Dendritic cell treated with granulocyte-macrophage colony-stimulating factor and Interleukin-4, amounts not matched to agents 40 ng/mL and 50 ng/mL, for 4 days (primary cell): ENCODE data around the gene ROBO1.

Source experiments
- H3K27ac Mint-ChIP-seq: one replicate; pipeline ENCODE4 v1.8.0; 2022; ENCODE audit warnings: mild to moderate bottlenecking, mixed read lengths
- H3K27me3 Mint-ChIP-seq: one replicate; pipeline ENCODE4 v1.8.0; 2022; ENCODE audit warnings: mild to moderate bottlenecking, mixed read lengths
- H3K36me3 Mint-ChIP-seq: one replicate; pipeline ENCODE4 v1.8.0; 2022; ENCODE audit warnings: low read depth, mixed read lengths
- H3K4me1 Mint-ChIP-seq: one replicate; pipeline ENCODE4 v1.8.0; 2022; ENCODE audit warnings: low read depth, mixed read lengths
- H3K4me3 Mint-ChIP-seq: one replicate; pipeline ENCODE4 v1.8.0; 2022; ENCODE audit warnings: mild to moderate bottlenecking, moderate library complexity, mixed read lengths
- H3K9me3 Mint-ChIP-seq: one replicate; pipeline ENCODE4 v1.8.0; 2022; ENCODE audit warnings: mixed read lengths
- intact Hi-C: fragments of 100-400 bp; cut with micrococcal nuclease; formaldehyde crosslinking; loops from one replicate; pipeline ENCODE4 v1.15.0; 2022

Gene ROBO1

GRCh38 chr3:78913711-78914110 is 854.1 kb downstream of the ROBO1 start:
- intact Hi-C loops = no loop called here
- Mint-ChIP-seq H3K36me3 (no peaks in the 10 kb centered on the region), H3K9me3 (no peaks in the 10 kb centered on the region)

GRCh38 chr3:78912687-78913086 is 855.1 kb downstream of the ROBO1 start:
- Mint-ChIP-seq H3K36me3 (no peaks in the 10 kb centered on the region), H3K9me3 (no peaks in the 10 kb centered on the region), H3K4me3 (no peak overlapping the region), H3K27ac (no peak overlapping the region), H3K4me1 (no peaks in the 10 kb centered on the region), H3K27me3 (no peaks in the 10 kb centered on the region)
- intact Hi-C loops = no loop called here

More at GRCh38 chr3:78913711-78914110, 854.1 kb downstream of the ROBO1 start:
- H3K4me3 Mint-ChIP-seq = no peak overlapping the region
- no peaks in the 10 kb centered on the region for H3K4me1 Mint-ChIP-seq
- no peak overlapping the region for H3K27ac Mint-ChIP-seq
- no peaks in the 10 kb centered on the region for H3K27me3 Mint-ChIP-seq

GRCh38 chr3:78912259-78912658 is 855.5 kb downstream of the ROBO1 start:
- intact Hi-C loops = no loop called here
- H3K27ac Mint-ChIP-seq = no peak overlapping the region
- H3K36me3 Mint-ChIP-seq = no peaks in the 10 kb centered on the region
- H3K9me3 Mint-ChIP-seq = no peaks in the 10 kb centered on the region
- H3K4me3 Mint-ChIP-seq = no peak overlapping the region
- H3K4me1 Mint-ChIP-seq = no peaks in the 10 kb centered on the region
- H3K27me3 Mint-ChIP-seq = no peaks in the 10 kb centered on the region

GRCh38 chr3:78911394-78911793 is 856.4 kb downstream of the ROBO1 start:
- Mint-ChIP-seq H3K27me3 (no peaks in the 10 kb centered on the region), H3K4me1 (no peaks in the 10 kb centered on the region), H3K36me3 (no peaks in the 10 kb centered on the region), H3K27ac (no peak overlapping the region), H3K4me3 (no peak overlapping the region), H3K9me3 (no peaks in the 10 kb centered on the region)
- intact Hi-C loops = no loop called here

- intact Hi-C loops = no loop called here
- no peaks in the 10 kb centered on the region for H3K4me1 Mint-ChIP-seq
- no peaks in the 10 kb centered on the region for H3K36me3 Mint-ChIP-seq
- no peaks in the 10 kb centered on the region for H3K27me3 Mint-ChIP-seq
- no peak overlapping the region for H3K27ac Mint-ChIP-seq
- H3K9me3 Mint-ChIP-seq = no peaks in the 10 kb centered on the region
- no peak overlapping the region for H3K4me3 Mint-ChIP-seq
These were observed 859.6 kb downstream of the ROBO1 start for GRCh38 chr3:78908236-78908635.

- no peak overlapping the region for H3K27ac Mint-ChIP-seq
- no peaks in the 10 kb centered on the region for H3K27me3 Mint-ChIP-seq
- intact Hi-C loops = no loop called here
These were observed 860.4 kb downstream of the ROBO1 start for GRCh38 chr3:78907367-78907766.

GRCh38 chr3:78906930-78907329 is 860.9 kb downstream of the ROBO1 start:
- H3K27ac Mint-ChIP-seq = no peak overlapping the region
- no peaks in the 10 kb centered on the region for H3K9me3 Mint-ChIP-seq
- H3K4me1 Mint-ChIP-seq = no peaks in the 10 kb centered on the region
- no peak overlapping the region for H3K4me3 Mint-ChIP-seq
- H3K27me3 Mint-ChIP-seq = no peaks in the 10 kb centered on the region
- no peaks in the 10 kb centered on the region for H3K36me3 Mint-ChIP-seq
- intact Hi-C loops = no loop called here

More at GRCh38 chr3:78907367-78907766, 860.4 kb downstream of the ROBO1 start:
- no peaks in the 10 kb centered on the region for H3K36me3 Mint-ChIP-seq
- no peaks in the 10 kb centered on the region for H3K9me3 Mint-ChIP-seq
- H3K4me3 Mint-ChIP-seq = no peak overlapping the region
- no peaks in the 10 kb centered on the region for H3K4me1 Mint-ChIP-seq

GRCh38 chr3:78906245-78906644 is 861.6 kb downstream of the ROBO1 start:
- H3K9me3 Mint-ChIP-seq = no peaks in the 10 kb centered on the region

GRCh38 chr3:78905700-78906099 is 862.1 kb downstream of the ROBO1 start:
- no peak overlapping the region for H3K27ac Mint-ChIP-seq
- H3K9me3 Mint-ChIP-seq = no peaks in the 10 kb centered on the region
- intact Hi-C loops = no loop called here
- no peaks in the 10 kb centered on the region for H3K27me3 Mint-ChIP-seq
- H3K4me1 Mint-ChIP-seq = no peaks in the 10 kb centered on the region
- H3K4me3 Mint-ChIP-seq = no peak overlapping the region
- H3K36me3 Mint-ChIP-seq = no peaks in the 10 kb centered on the region

More at GRCh38 chr3:78906245-78906644, 861.6 kb downstream of the ROBO1 start:
- Mint-ChIP-seq H3K4me3 (no peak overlapping the region), H3K4me1 (no peaks in the 10 kb centered on the region), H3K27ac (no peak overlapping the region), H3K36me3 (no peaks in the 10 kb centered on the region), H3K27me3 (no peaks in the 10 kb centered on the region)
- intact Hi-C loops = no loop called here

- H3K27me3 Mint-ChIP-seq = no peaks in the 10 kb centered on the region
- no peaks in the 10 kb centered on the region for H3K4me1 Mint-ChIP-seq
- H3K9me3 Mint-ChIP-seq = no peaks in the 10 kb centered on the region
- H3K36me3 Mint-ChIP-seq = no peaks in the 10 kb centered on the region
- no peak overlapping the region for H3K27ac Mint-ChIP-seq
- no peak overlapping the region for H3K4me3 Mint-ChIP-seq
- intact Hi-C loops = no loop called here
These were observed 866.3 kb downstream of the ROBO1 start for GRCh38 chr3:78901544-78901943.

GRCh38 chr3:78900880-78901279 is 866.9 kb downstream of the ROBO1 start:
- no peaks in the 10 kb centered on the region for H3K27me3 Mint-ChIP-seq
- intact Hi-C loops = no loop called here
- H3K36me3 Mint-ChIP-seq = no peaks in the 10 kb centered on the region
- no peak overlapping the region for H3K27ac Mint-ChIP-seq
- no peaks in the 10 kb centered on the region for H3K9me3 Mint-ChIP-seq
- H3K4me1 Mint-ChIP-seq = no peaks in the 10 kb centered on the region
- no peak overlapping the region for H3K4me3 Mint-ChIP-seq

GRCh38 chr3:78900426-78900825 is 867.4 kb downstream of the ROBO1 start:
- H3K36me3 Mint-ChIP-seq = no peaks in the 10 kb centered on the region
- no peak overlapping the region for H3K4me3 Mint-ChIP-seq
- H3K4me1 Mint-ChIP-seq = no peaks in the 10 kb centered on the region
- no peaks in the 10 kb centered on the region for H3K27me3 Mint-ChIP-seq
- no peak overlapping the region for H3K27ac Mint-ChIP-seq
- H3K9me3 Mint-ChIP-seq = no peaks in the 10 kb centered on the region
- intact Hi-C loops = no loop called here

GRCh38 chr3:78895528-78895927 is 872.3 kb downstream of the ROBO1 start:
- Mint-ChIP-seq H3K27me3 (no peaks in the 10 kb centered on the region), H3K9me3 (no peaks in the 10 kb centered on the region), H3K36me3 (no peaks in the 10 kb centered on the region), H3K27ac (no peak overlapping the region), H3K4me3 (no peak overlapping the region), H3K4me1 (no peaks in the 10 kb centered on the region)
- intact Hi-C loops = no loop called here

GRCh38 chr3:78894787-78895186 is 873.0 kb downstream of the ROBO1 start:
- H3K4me1 Mint-ChIP-seq = no peaks in the 10 kb centered on the region
- no peak overlapping the region for H3K4me3 Mint-ChIP-seq
- H3K27ac Mint-ChIP-seq = no peak overlapping the region
- H3K36me3 Mint-ChIP-seq = no peaks in the 10 kb centered on the region
- H3K27me3 Mint-ChIP-seq = no peaks in the 10 kb centered on the region
- no peaks in the 10 kb centered on the region for H3K9me3 Mint-ChIP-seq
- intact Hi-C loops = no loop called here

- H3K4me1 Mint-ChIP-seq = no peaks in the 10 kb centered on the region
These were observed 874.6 kb downstream of the ROBO1 start for GRCh38 chr3:78893161-78893560.

More at GRCh38 chr3:78893161-78893560, 874.6 kb downstream of the ROBO1 start:
- H3K36me3 Mint-ChIP-seq = no peaks in the 10 kb centered on the region
- no peak overlapping the region for H3K4me3 Mint-ChIP-seq
- no peaks in the 10 kb centered on the region for H3K27me3 Mint-ChIP-seq
- intact Hi-C loops = no loop called here
- H3K9me3 Mint-ChIP-seq = no peaks in the 10 kb centered on the region
- H3K27ac Mint-ChIP-seq = no peak overlapping the region
